ENCODE results near the gene EFNA5. TPM values are rescaled to one million over a fixed set of nuclear protein-coding genes. Genes with fewer than 3 reads are reported as not detected.

EFNA5 gene
- 22.6 TPM for total RNA-seq

GRCh38 chr5:107670932-107671741, at the start of gene EFNA5:
EFNA5 (minus strand) TSS chr5:107670937.

Measured in diencephalon (tissue), 1 donor.